ENCODE measurements around the gene PPP1R14C.

PPP1R14C gene

DNA sequence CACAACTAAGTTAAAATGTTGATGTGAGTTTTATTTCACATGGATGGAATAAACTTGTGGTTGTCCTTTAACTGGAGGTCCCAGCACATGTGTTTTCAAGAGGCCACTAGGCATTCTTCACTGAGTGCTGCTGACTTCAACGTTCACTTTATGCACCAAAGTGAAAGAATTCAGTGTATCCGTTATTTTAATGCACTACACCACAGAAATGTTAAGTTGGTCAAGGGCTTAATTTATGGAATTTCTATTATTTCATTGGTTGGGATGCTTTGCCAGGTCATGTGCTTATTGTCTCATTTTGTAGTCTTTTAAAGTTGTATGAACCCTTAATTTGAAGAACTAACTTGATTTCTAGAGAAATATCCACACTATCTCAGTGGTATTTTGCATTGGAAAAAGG is 106.4 kb downstream of the PPP1R14C start:
- no peak for DNase-seq (ENCODE audit: low read depth in 2 of 2)

DNA sequence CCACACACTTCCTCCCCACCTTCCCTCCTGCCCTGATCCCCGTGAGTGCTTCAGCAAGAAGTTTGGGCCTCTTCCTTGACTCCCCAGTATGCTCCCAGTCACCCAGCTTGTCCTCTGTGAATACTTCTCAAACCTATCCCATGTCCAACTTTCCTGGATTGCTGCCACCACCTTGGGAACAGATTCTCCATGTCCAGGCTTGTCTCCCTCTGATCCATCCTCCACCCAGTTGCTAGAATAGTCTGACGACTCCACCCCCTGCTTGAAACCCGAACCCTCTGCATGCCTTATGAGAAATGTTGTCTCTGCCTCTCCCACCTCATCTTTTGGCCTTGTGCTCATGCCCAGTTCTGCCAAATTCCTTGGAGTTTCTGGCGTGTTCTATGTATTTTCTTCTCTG is 108.0 kb downstream of the PPP1R14C start:
- DNase-seq (ENCODE audit: low read depth in 2 of 2), result no peak

DNA sequence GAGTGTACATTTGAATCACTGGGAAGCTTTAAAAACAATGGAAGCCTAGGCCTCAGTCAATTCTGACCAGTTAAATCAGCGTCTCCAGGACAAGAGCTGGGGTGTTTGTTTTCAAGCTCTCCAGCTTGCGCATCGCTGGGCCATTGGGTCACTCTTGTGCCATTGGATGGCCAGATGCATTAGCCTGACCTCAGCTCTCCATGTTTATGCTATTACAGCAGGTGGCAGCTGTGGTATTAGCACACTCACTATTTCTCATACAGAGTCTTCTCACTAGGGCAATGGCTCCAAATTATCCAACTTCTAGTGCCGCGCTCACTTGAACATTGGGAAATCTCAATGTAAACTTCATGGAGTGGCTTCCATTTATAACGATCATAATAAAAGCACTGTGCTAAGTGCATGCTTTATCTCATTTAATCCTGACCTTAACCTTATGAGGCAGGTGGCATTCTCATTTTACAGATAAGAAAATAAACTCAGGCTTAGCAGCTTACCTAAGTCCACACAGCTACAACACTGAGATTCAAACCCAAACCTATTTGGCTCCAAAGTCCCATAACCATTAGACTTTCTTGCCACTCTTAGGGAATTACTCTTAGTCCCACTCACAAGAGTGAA is 108.8 kb downstream of the PPP1R14C start:
- no peak for DNase-seq (ENCODE audit: low read depth in 2 of 2)

DNA sequence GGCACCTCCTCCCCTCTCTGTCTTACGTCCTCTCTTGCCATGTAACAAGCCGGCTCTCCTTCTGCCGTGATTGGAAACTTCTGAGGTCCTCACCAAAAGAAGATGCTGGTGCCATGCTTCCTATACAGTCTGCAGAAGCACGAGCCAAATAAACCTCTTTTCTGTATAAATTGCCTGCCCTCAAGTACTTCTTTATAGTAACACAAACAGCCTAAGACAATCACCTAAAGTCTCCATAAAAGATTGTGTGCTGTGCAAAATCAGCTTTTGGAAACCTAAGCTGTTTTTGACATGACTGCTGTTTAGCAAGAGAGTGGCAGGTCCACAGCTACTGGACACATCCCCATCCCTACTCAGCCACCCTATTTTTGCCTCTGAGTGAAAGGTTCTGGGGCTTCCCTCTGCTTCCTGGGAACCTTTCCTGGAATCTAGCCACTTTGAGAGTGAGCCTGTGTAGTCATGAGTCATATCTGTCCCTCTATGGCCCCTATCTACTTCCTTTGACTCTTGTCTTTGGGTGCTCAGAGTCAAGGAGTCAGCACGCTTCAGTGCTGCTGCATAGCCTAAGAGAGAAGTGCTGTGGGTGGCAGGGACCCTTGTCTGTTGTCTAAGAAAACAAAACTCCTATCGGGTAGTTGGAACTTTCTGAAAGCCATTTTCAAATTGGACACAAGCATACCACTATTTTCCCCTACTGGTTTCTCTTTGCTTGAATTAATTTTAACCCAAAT is 110.0 kb downstream of the PPP1R14C start:
- no peak for DNase-seq (ENCODE audit: low read depth in 2 of 2)

DNA sequence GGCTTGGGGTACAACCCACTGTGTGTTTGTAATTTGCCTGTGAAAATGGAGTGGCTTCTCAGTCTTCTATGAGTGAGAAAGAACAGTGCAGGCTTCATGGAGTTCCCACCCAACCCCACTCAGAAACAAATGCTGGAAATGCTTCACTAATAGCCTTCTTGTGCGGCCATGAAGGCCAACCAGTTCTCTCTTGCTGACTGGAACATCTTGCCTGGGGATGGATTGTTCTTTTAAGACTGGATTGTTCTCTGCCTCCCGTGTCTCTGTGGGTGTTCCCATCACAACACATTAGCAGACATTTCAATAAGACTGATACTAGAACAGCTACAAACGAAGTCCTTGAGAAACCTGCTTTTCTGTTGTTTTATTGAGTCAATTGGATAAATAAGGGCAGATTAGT is 110.6 kb downstream of the PPP1R14C start:
- no peak for DNase-seq (ENCODE audit: low read depth in 2 of 2)

DNA sequence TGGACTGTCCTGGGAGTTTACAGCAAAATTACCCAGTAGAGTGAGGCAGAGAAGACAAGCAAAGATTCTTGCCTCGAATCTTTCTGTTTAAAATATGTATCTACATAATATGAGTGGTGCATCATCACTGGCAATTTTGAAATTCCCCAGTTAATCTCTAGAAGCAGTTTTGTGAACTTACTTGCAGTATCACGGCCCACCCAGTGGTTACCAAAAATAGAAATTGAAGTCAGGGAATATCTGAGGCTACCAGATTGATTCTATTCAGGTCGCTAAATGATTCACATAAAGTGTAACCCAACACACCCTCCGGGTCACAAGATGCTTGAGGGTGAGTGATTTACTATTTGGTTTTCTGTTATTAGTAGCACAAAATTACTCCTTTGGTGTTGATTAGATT is 111.9 kb downstream of the PPP1R14C start:
- DNase-seq (ENCODE audit: low read depth in 2 of 2), result no peak

DNA sequence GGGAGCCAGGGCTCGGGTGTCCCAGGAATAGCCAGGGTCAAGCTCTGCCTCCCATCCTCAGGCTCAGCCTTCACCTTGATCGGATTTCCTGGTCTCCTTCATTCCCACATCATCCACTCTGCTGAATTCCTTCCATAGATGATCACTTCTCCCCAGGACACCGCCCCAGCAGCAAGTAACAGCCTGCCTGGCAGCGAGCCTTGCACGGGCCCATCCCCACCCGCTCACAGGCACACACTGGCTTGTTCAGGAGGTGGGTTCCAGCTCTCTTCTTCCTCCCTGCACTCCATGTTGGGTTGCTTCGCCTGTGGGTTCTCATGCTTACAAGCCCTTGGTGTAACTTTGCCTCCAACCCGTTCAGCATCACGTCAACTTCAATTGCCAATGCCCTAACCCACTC is 113.0 kb downstream of the PPP1R14C start:
- DNase-seq (ENCODE audit: low read depth in 2 of 2), result no peak

DNA sequence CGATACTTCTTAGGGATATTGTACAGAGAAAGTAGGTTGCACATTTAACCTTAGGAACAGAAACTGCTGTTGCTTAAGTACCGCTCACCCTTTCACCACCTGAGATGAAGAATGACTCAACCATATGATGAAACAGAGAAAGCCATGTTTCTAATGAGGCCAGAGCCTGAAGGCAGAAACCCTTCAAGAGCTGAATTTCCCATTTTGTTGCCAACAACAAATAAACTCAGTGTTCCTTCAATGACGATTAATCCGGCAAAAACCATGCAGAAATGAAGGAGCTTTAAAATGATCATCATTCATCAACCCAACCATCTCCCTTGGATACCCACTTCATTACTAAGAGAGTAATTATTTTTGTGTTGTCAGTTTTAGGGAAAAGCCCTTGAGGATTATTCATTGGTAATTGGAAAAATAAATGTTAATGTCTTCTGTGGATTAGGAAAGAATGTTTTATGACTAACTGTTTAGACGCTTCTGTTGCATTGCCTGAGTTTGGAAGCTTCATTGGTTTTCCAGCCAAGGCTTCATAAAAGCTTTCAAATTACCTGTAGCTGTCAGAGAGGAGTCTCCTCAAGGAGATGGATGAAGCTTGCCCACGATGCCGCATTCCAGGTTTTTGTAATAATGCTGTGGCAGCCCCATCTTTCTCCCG is 113.9 kb downstream of the PPP1R14C start:
- no peak for DNase-seq (ENCODE audit: low read depth in 2 of 2)

DNA sequence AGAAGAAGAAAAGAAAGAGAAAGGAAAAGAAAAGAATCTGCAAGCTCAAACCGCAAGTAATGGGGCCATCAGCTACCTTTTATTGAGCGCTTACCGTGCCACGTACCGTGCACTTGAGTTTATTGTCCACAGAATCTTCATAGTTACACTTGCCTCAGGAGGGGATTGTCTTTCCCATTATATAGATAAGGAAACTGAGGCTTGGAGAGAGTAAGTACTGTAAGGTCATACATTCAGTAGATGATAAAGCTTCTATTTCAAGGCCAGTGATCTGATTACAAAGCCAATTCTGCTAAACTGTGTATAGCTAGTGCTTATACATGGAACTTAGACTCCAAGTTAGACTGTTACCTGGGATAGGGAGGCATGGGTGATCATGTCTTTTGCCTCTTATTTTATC is 115.5 kb downstream of the PPP1R14C start:
- DNase-seq (ENCODE audit: low read depth in 2 of 2), result no peak

DNA sequence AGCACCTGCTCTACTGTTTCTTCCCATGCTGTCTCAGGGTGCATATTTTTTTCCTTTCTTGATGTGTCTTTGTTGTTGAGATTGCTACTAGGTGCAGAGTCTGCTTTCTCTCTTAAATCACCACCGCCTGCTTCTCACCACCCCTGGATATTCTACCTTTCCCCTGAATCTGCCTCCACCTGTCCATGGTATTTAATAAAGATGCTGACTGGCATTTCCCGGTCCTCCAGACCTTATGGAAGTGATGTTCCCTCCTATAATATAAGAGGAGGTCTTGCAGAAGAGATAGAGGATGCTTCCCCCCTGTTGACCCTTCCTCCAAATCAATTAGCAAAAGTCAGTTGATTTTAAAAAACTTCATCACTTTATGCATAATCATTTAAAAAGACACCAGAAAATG is 118.1 kb downstream of the PPP1R14C start:
- DNase-seq (ENCODE audit: low read depth in 2 of 2), result no peak

DNA sequence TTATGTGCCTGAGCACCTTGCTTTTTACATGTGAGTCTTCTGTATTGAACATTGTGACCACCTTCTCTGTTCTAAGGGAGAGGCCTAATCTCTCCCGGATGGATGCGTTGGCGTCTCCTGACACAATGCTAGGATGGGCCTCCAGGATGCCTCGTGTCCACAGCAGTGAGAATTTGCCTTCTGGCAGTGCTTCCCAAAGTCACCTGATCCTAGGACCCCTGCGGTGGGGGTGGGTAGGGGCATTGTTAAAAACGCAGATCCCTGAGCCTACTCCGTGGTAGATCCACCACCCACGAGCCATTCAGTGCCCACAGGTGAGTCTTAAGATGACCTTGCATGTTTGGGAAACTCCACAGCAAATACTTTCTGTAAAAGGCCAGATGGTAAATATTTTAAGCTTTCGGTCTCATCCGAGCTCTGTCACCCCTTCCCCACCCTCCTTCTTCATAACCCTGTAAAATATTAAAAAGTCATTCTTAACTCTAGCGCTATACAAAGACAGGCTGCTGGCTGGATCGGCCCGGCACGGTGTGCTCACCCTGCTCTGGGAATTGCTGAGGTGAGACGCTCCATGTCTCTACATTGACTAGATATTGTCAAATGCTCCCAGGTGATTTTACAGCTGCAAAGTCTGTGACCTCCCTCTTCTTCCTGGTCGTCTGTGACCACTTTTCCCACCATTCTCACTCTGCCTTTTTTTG is 119.3 kb downstream of the PPP1R14C start:
- DNase-seq (ENCODE audit: low read depth in 2 of 2), result no peak

DNA sequence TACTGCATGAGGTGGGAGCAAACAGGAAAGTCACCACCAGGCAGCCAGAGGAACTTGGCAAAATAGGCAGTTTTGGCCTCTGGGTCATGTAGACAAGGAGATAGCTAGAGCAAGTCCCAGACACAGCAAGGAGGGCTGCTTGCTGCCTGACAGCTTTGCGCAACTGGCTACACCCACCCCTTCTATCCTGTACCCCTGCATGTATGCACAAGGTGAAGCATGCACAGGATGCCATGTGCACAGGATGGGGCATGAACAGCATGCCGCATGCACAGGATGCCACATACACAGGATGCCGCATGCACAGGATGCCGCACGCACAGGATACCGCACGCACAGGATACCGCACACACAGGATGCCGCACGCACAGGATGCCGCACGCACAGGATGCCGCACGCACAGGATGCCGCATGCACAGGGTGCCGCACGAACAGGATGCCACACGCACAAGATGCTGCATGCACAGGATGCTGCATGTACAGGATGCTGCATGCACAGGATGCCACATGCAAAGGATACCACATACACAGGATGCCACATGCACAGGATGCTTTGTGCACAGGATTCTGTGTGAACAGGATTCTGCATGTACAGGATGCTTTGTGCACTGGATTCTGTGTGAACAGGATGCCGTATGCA is 121.0 kb downstream of the PPP1R14C start:
- no peak for DNase-seq (ENCODE audit: low read depth in 2 of 2)

DNA sequence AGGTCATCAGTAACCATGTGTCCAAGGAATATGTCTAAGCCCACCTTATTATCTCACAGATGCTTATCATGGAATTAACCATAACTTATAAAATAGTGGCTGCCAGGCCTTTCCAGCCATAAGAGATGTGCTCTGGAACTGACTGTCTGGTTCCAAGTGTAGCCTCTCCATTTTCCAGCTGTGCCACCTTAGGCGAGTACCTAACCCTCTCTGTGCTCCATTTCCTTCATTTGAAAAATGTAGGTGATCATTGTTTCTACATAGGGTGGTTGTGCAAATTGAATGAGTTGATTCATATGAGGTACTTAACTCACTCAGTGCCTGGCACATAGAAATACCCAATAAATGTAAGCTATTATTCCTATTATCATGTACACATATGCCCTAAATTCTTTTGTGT is 123.5 kb downstream of the PPP1R14C start:
- DNase-seq (ENCODE audit: low read depth in 2 of 2), result no peak

DNA sequence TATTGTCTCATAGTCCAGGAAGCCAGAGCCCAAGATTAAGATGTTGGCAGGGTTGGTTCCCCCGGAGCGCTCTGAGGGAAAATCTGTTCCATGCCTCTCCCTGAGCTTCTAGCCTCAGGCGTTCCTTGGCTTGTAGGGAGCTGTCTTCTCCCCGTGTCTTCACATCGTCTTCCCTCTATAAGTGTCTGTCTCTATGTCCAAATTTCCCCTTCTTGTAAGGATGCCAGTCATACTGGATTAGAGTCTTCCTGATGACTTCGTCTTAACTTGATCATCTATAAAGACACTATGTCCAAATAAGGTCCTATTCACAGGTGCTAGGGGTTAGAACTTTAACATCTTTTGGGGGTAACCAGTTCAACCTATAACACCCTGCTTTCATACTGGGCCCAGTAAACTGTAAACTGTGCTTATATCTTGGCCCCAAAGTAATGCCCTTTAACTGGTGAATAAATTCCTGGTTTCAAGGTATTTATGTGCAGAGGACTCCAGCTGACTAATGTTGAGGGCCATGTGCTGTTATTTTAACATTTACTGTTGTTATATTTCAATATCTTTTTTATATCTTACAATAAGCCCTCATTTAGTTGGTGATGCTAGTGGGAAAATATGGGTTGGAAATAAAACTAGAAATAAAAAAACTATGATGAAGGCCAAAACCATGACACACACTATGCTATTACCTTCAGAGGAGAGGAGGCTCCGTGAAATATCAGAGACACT is 124.3 kb downstream of the PPP1R14C start:
- DNase-seq (ENCODE audit: low read depth in 2 of 2), result no peak

DNA sequence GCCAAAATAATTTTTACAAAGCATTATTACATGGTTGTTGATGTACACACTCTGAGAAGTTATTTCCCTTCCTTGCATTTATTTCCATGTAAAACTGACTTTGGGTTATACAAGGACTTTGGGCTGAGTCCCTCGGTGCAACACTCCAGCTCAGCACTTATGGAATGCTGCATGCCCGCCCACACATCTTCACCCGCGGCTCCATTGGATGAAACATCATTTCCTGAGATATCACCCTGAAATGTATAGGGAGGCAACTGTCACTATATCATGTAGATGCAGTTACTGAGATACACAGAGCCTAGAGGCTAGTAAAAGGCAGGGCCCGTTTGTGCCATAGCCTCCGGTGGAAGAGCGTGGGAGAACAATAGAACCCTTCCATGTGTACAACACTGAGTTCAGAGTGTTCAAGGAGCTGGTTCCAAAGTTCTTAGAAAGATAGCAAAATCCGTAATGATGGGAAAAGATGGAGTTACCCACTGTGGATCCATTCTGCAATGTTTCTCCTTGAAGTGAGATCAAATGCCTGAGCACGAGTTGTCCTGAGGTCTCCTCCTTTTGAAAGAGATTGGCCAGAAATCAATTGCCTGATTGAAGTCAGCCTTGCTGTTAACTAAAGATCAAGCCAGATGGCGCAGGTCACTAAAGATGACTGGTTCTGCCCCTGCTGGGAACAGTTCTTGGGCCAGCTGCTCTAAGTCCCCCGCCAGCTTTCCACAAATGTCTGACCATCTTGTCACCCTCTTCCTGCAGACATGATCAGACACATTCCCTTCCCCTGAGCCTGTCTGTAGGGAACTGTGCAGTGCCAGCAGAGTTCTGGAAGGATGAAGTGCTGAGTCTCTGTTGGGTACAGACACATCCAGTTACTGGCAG is 125.1 kb downstream of the PPP1R14C start:
- DNase-seq (ENCODE audit: low read depth in 2 of 2), result no peak

DNA sequence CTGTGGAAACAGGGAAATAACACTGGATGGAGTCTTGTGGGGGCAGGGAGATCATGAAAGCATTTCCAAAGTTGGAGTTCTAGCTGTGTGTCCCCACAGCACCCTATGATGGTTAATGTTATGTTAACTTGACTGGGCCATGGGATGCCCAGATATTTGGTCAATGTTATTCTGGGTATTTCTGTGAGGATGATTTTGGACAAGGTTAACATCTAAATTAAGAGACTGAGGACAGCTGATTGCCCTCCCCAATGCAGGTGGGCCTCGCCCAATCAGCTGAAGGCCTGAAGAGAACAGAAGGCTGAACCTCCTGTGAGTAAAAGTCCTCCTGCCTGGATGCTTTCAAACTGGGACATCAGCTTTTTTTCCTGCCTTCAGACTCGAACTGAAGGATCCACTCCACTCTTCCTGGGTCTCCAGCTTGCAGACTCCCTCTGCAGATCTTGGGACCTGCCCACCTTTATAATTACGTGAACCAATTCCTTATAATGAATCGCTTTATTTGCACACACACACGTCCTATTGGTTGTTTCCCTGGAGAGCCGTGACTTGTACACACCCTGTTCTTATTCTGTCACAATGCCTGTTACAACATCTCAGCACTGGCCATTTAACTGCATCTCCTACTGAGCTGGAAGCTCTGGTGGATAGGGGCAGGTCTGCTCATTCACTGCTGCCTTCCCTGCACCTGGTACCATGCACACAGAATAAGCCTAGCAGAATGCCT is 126.4 kb downstream of the PPP1R14C start:
- DNase-seq (ENCODE audit: low read depth in 2 of 2), result no peak

DNA sequence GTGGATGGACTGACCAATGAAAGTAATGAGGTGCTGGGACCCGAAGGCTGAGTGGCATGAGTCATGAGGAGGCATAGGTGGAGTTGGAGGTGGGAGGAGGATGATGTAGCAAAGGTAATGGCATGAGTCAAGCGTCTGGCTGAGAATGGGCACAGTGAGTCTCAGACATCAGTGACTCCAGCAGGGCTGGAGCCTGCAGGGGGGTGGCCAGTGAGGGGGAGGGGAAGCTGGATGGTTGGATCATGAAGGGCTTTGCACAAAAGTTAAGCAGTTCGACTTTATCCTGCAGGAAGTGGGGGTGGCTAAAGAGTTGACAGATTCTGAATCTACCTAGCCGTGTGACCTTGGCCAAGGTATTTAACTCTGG is 127.0 kb downstream of the PPP1R14C start:
- no peak for DNase-seq (ENCODE audit: low read depth in 2 of 2)

DNA sequence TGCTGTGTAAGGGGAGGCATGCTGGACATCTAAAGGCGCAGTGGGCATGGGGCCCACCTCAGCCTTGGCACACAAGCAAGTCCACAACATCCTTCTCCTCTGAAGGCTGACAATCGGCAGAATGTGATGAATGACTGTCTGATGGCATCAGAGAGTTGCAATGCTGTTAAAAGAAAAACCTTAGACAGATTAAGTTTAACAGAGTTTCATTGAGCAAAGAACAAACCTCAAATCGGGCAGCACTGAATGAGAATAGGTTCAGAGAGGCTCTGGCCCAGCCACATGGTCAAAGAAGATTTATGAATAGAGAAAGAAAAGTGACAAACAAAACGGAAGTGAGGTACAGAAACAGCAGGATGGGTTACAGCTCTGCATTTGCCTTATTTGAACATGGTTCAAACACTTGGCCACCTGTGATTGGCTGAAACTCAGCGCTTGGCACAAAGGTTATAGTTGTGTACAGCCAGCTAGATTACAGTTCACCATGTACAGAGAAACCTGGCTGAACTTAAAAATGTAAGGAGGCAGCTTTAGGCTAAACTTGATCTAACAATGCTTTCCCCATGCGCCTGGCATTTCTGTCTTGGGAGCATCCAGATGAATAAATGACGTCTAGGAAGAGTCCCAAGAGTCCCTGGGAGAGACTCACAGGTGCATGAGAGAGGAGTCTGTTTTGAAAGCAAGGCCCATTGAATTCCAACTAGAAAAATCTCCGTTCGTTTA is 127.6 kb downstream of the PPP1R14C start:
- DNase-seq (ENCODE audit: low read depth in 2 of 2), result no peak

DNA sequence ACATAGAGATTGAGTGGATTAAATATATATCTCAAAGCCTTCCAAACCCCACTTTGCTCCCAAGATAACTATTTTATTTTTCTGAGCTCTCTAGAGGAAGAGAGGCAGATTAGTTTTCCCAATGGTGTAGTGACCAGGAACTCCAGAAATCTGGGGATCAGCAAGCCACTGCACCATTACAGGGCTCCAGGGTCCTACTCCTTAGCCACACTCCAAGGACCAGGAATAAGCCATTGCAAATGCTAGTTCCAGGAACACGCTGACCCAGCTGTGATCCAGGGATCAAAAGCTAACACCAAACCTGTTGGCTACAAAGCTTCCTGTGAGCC is 128.3 kb downstream of the PPP1R14C start:
- DNase-seq (ENCODE audit: low read depth in 2 of 2), result no peak

Data from stimulated activated CD8-positive, alpha-beta memory T cell treated with anti-CD3 and anti-CD28 coated beads, Interleukin-2, amount 100 ng/mL, for 1 hour (primary cell).